ENCODE results near the gene PPP3R1. TPM values are rescaled to one million over a fixed set of nuclear protein-coding genes. Genes with fewer than 3 reads are reported as not detected.

Gene PPP3R1
- total and polyA plus RNA-seq, 10 donors, result 13.7 to 78.2 (median 57.9) TPM

- Histone ChIP-seq H3K36me3 (no peaks in the 10 kb centered on the region), H3K27me3 (replicated peaks in 1 of 7) (no peaks in the 10 kb centered on the region), H3K4me1 (peaks cover 21 to 98% (median 87%) of the 10 kb centered on the region in 6 donors), H3K9me3 (no peaks in the 10 kb centered on the region), H3K4me3 (no peak overlapping the region), H3K27ac (peak overlapping the region in 3 of 8 donors; percentile 5 to 56 (median 21))
- intact Hi-C loops (cut with DNase I; ENCODE audit: low total_unique reads), result no loop called here
- no peak for DNase-seq
- WGBS, 5 donors, result 55 to 63% (median 62%) methylated on average over 5 of the region's 5 CpGs
- no peak for TF ChIP-seq POLR2A (IDR thresholded peaks at IDR 0.05)
- no peak for TF ChIP-seq POLR2AphosphoS5 (IDR thresholded peaks at IDR 0.05)
- no peak for TF ChIP-seq CTCF (IDR thresholded peaks at IDR 0.05 in 8 of 11, conservative IDR thresholded peaks at IDR 0.05 in 3 of 11)
Measured at GRCh38 chr2:68230241-68231060, 21.9 kb downstream of the PPP3R1 start.

- H3K27me3 ChIP-seq (replicated peaks in 1 of 7), result no peaks in the 10 kb centered on the region
- TF ChIP-seq POLR2A (IDR thresholded peaks at IDR 0.05) (no peak), CTCF (IDR thresholded peaks at IDR 0.05 in 8 of 11, conservative IDR thresholded peaks at IDR 0.05 in 3 of 11) (no peak), POLR2AphosphoS5 (IDR thresholded peaks at IDR 0.05) (no peak)
- no peak overlapping the region for H3K27ac ChIP-seq
- intact Hi-C loops (cut with DNase I; ENCODE audit: low total_unique reads), result no loop called here
- H3K4me1 ChIP-seq, result peaks cover 29 to 100% (median 91%) of the 10 kb centered on the region in 6 donors
- 65 to 85% (median 72%) methylated on average over 2 of the region's 2 CpGs for WGBS, 5 donors
- no peaks in the 10 kb centered on the region for H3K9me3 ChIP-seq
- H3K4me3 ChIP-seq, result no peak overlapping the region
- DNase-seq, result no peak
- H3K36me3 ChIP-seq, result no peaks in the 10 kb centered on the region
Measured at GRCh38 chr2:68226794-68227193, 25.5 kb downstream of the PPP3R1 start.

- no peak for DNase-seq
- peak overlapping the region in 4 of 8 donors; percentile 11 to 53 (median 34) for H3K27ac ChIP-seq
- peak overlapping the region in 1 of 8 donors; percentile 21 for H3K4me3 ChIP-seq
- 4 to 15% (median 7%) methylated on average over 2 of the region's 2 CpGs for WGBS, 5 donors
- H3K4me1 ChIP-seq, result peaks cover 22 to 98% (median 86%) of the 10 kb centered on the region in 6 donors
- intact Hi-C loops (cut with DNase I; ENCODE audit: low total_unique reads), result no loop called here
- peak in 1 of 11 experiments; percentile 11 for TF ChIP-seq CTCF (IDR thresholded peaks at IDR 0.05 in 8 of 11, conservative IDR thresholded peaks at IDR 0.05 in 3 of 11)
- peak in 1 of 3 donors; percentile 53 for TF ChIP-seq POLR2AphosphoS5 (IDR thresholded peaks at IDR 0.05)
- TF ChIP-seq POLR2A (IDR thresholded peaks at IDR 0.05), result no peak
- H3K36me3 ChIP-seq, result no peaks in the 10 kb centered on the region
- H3K27me3 ChIP-seq (replicated peaks in 1 of 7), result no peaks in the 10 kb centered on the region
- H3K9me3 ChIP-seq, result peaks cover 0 to 4% (median 0%) of the 10 kb centered on the region in 8 donors
Measured at GRCh38 chr2:68225119-68225632, 27.2 kb downstream of the PPP3R1 start.

GRCh38 chr2:68223419-68223818, 28.9 kb downstream of the PPP3R1 start:
- intact Hi-C loops (cut with DNase I; ENCODE audit: low total_unique reads), result no loop called here
- peaks cover 15 to 98% (median 87%) of the 10 kb centered on the region in 6 donors for H3K4me1 ChIP-seq
- 31 to 58% (median 48%) methylated on average over 2 of the region's 2 CpGs for WGBS, 5 donors
- H3K9me3 ChIP-seq, result peaks cover 0 to 4% (median 0%) of the 10 kb centered on the region in 8 donors
- H3K4me3 ChIP-seq, result no peak overlapping the region
- TF ChIP-seq CTCF (IDR thresholded peaks at IDR 0.05 in 8 of 11, conservative IDR thresholded peaks at IDR 0.05 in 3 of 11) (no peak), POLR2A (IDR thresholded peaks at IDR 0.05) (no peak), POLR2AphosphoS5 (IDR thresholded peaks at IDR 0.05) (no peak)
- H3K36me3 ChIP-seq, result no peaks in the 10 kb centered on the region
- H3K27ac ChIP-seq, result no peak overlapping the region
- no peak for DNase-seq
- H3K27me3 ChIP-seq (replicated peaks in 1 of 7), result no peaks in the 10 kb centered on the region

Data from spleen (tissue), 11 donors.